Esophagus squamous epithelium (tissue), 5 donors: ENCODE measurements around the gene NEB. TPM values are rescaled to one million over a fixed set of nuclear protein-coding genes. Genes with fewer than 3 reads are reported as not detected.

Experiments
- DNase-seq: peaks from one replicate; lab custom pipeline; 2025; lab: John Stamatoyannopoulos, UW
- H3K27ac ChIP-seq, 4 donors: fragments of 200-600 bp; sonication (generic); one replicate each; pipeline ENCODE4 v1.5.1; 2016 to 2019; ENCODE audit warnings: mild to moderate bottlenecking in 1 of 4
- H3K27me3 ChIP-seq, 4 donors: fragments of 200-600 bp; sonication (generic); 1 replicate in 3 of 4; 2 replicates in 1 of 4; pipeline versions ENCODE4 v1.5.1 to v1.6.0; 2017 to 2021; ENCODE audit warnings: antibody characterized with exemption in 1 of 4
- H3K36me3 ChIP-seq, 3 donors: fragments of 200-600 bp; sonication (generic); one replicate each; pipeline ENCODE4 v1.5.1; 2016 to 2019
- H3K4me1 ChIP-seq, 3 donors: fragments of 200-600 bp; sonication (generic); one replicate each; pipeline ENCODE4 v1.5.1; 2017 to 2019
- H3K4me3 ChIP-seq, 4 donors: fragments of 200-600 bp; sonication (generic); 1 replicate in 3 of 4; 2 replicates in 1 of 4; pipeline ENCODE4 v1.5.1; 2016 to 2019; ENCODE audit warnings: mild to moderate bottlenecking in 2 of 4, moderate library complexity in 1 of 4
- H3K9me3 ChIP-seq, 3 donors: fragments of 200-600 bp; sonication (generic); one replicate each; pipeline ENCODE4 v1.5.1; 2016 to 2019
- CTCF ChIP-seq, 6 experiments: fragments of 450-650 bp in 4 of 6; fragments of 200-600 bp in 2 of 6; sonication (generic) in 2 of 6; IDR thresholded peaks; one replicate each; pipeline ENCODE4 v1.5.1; 2016 to 2019; ENCODE audit warnings: antibody characterized with exemption in 6 of 6, mild to moderate bottlenecking in 4 of 6, moderate library complexity in 4 of 6
- POLR2A ChIP-seq, 4 donors: fragments of 450-650 bp; IDR thresholded peaks; one replicate each; pipeline ENCODE4 v1.6.1; 2017; ENCODE audit warnings: antibody characterized with exemption in 4 of 4, mild to moderate bottlenecking in 4 of 4, moderate library complexity in 3 of 4
- WGBS, 2 donors: methylation state at CpG; one replicate each; pipeline ENCODE4 v1.1.5; 2018; 5-methylcytosine and 5-hydroxymethylcytosine counted together
- intact Hi-C: fragments of 100-400 bp; cut with DNase I; formaldehyde crosslinking; loops from one replicate; pipeline ENCODE4 v1.15.0; 2022
- total RNA-seq, 4 donors: library from RNA; depleted of rRNA; stranded (reverse); fragments of >200 nt; gene quantifications; one replicate each; pipeline ENCODE4 v1.1.0, GENCODE V29; 2016
- donor health status: DM: yes; HTN: yes; CAD: no.

The NEB gene
- total RNA-seq, 4 donors from 2014 or later = 0.23 to 1.1 (median 0.61) TPM

GRCh38 chr2:151632993-151633565, 101.2 kb downstream of the NEB start:
- no peak overlapping the region for H3K4me3 ChIP-seq
- H3K4me1 ChIP-seq = peaks cover 0 to 12% (median 6%) of the 10 kb centered on the region in 3 donors
- WGBS, 2 donors = 13 to 36% methylated on average over 1 of the region's 1 CpG
- TF ChIP-seq POLR2A (IDR thresholded peaks at IDR 0.05) (no peak), CTCF (IDR thresholded peaks at IDR 0.05) (peak in 3 of 6 experiments; percentile 16 to 39 (median 31))
- intact Hi-C loops = no loop called here
- no peak for DNase-seq
- H3K27ac ChIP-seq = no peak overlapping the region
- peaks cover 0 to 8% (median 0%) of the 10 kb centered on the region in 3 donors for H3K9me3 ChIP-seq
- H3K36me3 ChIP-seq = no peaks in the 10 kb centered on the region
- H3K27me3 ChIP-seq = no peaks in the 10 kb centered on the region

GRCh38 chr2:151630372-151630771, 103.9 kb downstream of the NEB start:
- 57% methylated on average over 1 of the region's 1 CpG for WGBS, 2 donors
- intact Hi-C loops = no loop called here
- TF ChIP-seq CTCF (IDR thresholded peaks at IDR 0.05) (no peak), POLR2A (IDR thresholded peaks at IDR 0.05) (no peak)
- no peak overlapping the region for H3K4me3 ChIP-seq
- H3K4me1 ChIP-seq = no peaks in the 10 kb centered on the region
- H3K27ac ChIP-seq = no peak overlapping the region
- H3K9me3 ChIP-seq = peaks cover 0 to 6% (median 0%) of the 10 kb centered on the region in 3 donors
- H3K27me3 ChIP-seq = no peaks in the 10 kb centered on the region
- DNase-seq = no peak
- H3K36me3 ChIP-seq = no peaks in the 10 kb centered on the region

DNA sequence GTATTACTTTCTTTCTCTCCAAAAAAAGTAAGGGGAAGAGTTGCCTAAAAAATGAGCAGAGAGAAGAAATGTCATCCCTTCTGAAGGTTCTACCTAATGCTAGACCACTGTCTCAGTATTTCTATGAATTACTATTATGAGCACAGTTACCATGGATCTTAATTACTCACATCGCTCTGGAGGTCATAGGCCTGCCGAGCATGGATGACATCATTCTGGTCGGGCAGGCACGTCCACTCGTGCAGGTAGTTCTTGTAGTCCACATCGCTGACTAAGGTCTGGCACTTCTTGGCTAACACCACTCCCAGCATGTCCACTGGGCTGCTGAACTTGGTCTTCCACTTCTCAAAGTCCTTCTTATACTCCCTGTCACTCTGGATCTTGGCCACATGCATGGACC, 106.9 kb downstream of the NEB start:
- WGBS, 2 donors = 57 to 66% methylated on average over 6 of the region's 6 CpGs
- no peaks in the 10 kb centered on the region for H3K9me3 ChIP-seq
- DNase-seq = no peak
- no peak overlapping the region for H3K4me3 ChIP-seq
- H3K4me1 ChIP-seq = no peaks in the 10 kb centered on the region
- H3K27me3 ChIP-seq = no peaks in the 10 kb centered on the region
- H3K27ac ChIP-seq = no peak overlapping the region
- intact Hi-C loops = no loop called here
- H3K36me3 ChIP-seq = no peaks in the 10 kb centered on the region
- TF ChIP-seq POLR2A (IDR thresholded peaks at IDR 0.05) = no peak
- no peak for TF ChIP-seq CTCF (IDR thresholded peaks at IDR 0.05)

DNA sequence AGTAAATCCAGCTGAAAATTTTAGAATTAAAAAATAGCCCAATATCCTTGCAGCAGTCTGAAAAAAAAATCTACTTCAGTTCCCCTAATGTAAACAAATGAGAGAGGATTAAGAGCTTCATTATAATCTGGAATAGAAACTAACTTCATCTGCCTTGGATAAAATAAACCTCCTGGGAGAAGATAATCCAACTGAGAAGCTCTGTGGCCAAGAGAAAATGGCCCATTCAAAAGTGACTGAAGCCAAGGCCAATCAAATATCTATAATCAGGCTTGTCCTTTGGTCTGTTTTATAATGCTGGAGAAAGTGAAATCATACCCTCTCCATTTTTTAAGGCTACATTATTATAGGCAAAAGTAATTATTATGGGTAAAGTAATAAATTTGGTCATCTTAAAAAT, 110.0 kb downstream of the NEB start:
- no peak for TF ChIP-seq POLR2A (IDR thresholded peaks at IDR 0.05)
- TF ChIP-seq CTCF (IDR thresholded peaks at IDR 0.05) = no peak
- DNase-seq = no peak
- Histone ChIP-seq H3K4me3 (no peak overlapping the region), H3K27ac (no peak overlapping the region), H3K27me3 (no peaks in the 10 kb centered on the region), H3K36me3 (no peaks in the 10 kb centered on the region), H3K9me3 (no peaks in the 10 kb centered on the region), H3K4me1 (no peaks in the 10 kb centered on the region)
- intact Hi-C loops = no loop called here

GRCh38 chr2:151623631-151624030, 110.6 kb downstream of the NEB start:
- H3K4me1 ChIP-seq = no peaks in the 10 kb centered on the region
- intact Hi-C loops = no loop called here
- TF ChIP-seq POLR2A (IDR thresholded peaks at IDR 0.05) (no peak), CTCF (IDR thresholded peaks at IDR 0.05) (no peak)
- H3K27ac ChIP-seq = no peak overlapping the region
- H3K36me3 ChIP-seq = no peaks in the 10 kb centered on the region
- no peaks in the 10 kb centered on the region for H3K27me3 ChIP-seq
- no peaks in the 10 kb centered on the region for H3K9me3 ChIP-seq
- H3K4me3 ChIP-seq = no peak overlapping the region
- no peak for DNase-seq
